Right lobe of liver (tissue), 4 donors: ENCODE results near the gene SLC12A9.
"Not testable (repeated sequence)": the region's sequence is repeated elsewhere in the genome, so short reads cannot be mapped to it uniquely, and the experiment has no call there.

ENCODE experiments used
- CTCF ChIP-seq, 4 donors: fragments of 200-600 bp in 3 of 4; fragments of 450-650 bp in 1 of 4; IDR thresholded peaks; one replicate each; pipeline versions ENCODE4 v1.5.1 to v1.8.0; 2016 to 2022; ENCODE audit warnings: antibody characterized with exemption in 4 of 4, mild to moderate bottlenecking in 2 of 4
- POLR2A ChIP-seq: fragments of 450-650 bp; IDR thresholded peaks from one replicate; pipeline ENCODE4 v1.6.1; 2017; ENCODE audit warnings: antibody characterized with exemption, mild to moderate bottlenecking
- donor health status: DM: no; HTN: no; CAD: no.
- donor health status: DM: no; HTN: no; CAD: no.
- donor health status: DM: no; HTN: yes; CAD: no.

- TF ChIP-seq CTCF (IDR thresholded peaks at IDR 0.05); POLR2A: not testable (repeated sequence)
Observed at GRCh38 chr7:100806883-100807282, 45.6 kb upstream of the SLC12A9 start.
